Measurements from ENCODE around the gene ARHGAP44.

Gene ARHGAP44

DNA sequence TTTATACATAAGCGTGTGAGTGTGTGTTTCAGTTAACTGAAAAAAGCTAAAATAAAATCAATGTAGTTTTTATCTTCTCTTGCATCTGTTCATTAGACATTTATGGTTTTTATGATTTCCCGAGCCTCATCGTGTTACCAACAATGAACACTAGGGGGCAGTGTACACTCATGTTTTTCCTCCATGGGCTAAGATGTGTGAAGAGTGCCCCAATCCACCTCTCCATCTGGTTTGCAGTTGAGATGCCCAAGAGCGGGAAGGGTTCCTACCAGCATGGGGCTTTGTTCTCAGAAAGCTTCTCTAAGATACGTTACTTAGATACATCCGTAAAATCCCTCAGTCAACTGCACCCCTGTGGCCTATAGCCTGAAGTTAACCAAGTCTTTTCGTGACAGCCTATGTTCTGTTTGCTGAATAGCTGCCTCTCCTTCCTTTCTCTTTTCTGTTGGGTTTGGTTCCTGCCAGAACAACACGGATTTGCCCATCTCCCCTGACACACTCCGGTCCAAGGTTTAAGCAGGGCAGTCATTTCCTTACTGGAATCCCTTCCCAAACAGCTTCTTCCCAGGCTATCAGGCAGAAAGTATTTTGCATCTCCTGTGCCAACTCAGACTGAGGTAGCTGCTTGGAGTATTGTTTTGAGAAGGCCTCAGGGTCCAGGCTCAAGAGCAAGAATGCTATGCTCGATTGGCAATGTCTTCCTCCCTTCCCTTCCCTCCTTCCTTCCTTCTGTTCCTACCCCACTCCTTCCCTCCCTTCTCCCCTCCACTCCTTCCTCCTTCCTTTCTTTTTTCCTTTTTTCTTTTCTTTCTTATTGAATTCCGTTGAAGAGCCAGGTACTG lies 241.4 kb downstream of the ARHGAP44 start:
- DNase-seq: peak; percentile 66

DNA sequence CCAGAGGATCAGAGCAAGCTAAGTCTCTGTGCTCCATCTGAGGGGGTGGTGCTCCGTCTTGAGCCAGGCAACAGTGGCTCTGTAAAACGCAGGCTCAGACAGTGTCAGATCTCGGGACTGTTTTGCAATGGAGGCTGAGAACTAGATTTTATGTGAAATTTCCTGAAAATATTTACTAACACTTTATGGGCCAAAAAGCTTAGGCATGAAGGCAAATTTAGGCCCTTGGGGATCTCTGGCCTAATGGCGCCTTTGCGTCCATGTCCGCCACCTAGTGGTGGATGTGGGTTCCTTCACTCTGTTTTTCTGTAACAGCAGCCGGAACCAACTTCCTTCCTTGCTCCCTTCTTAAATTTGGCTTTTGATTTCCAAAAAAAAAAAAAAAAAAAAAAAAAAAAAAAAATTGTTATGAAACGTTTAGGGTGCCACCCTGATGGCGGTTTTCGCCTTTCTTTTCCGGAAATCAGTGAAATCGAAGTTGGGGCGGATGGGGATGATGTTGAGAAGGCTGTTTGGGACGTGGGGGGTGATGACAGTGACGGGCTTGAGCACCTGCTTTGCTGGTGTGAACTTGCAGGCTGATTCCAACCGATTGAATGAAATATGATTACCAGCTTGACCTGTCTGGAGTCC lies 242.5 kb downstream of the ARHGAP44 start:
- peak; percentile 62 for DNase-seq

DNA sequence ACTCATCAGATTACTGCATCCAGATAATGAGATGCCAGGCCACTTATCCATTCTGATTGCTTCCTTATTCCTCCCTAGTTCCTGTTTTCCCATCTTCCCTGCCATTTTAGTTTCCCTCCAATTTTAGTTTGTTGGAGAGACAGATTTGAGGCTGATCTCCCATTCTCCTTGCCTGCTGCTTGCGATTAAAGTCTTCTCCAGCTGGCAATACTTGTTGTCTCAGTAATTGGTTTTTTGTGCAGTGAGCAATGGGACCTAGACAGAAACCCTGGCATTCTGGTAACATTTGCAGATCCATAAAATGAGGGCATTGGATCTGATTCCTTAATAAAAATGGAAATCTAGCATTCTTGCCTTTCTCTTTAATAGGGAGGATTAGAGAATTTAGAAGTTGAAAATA lies 246.1 kb downstream of the ARHGAP44 start:
- DNase-seq: no peak

DNA sequence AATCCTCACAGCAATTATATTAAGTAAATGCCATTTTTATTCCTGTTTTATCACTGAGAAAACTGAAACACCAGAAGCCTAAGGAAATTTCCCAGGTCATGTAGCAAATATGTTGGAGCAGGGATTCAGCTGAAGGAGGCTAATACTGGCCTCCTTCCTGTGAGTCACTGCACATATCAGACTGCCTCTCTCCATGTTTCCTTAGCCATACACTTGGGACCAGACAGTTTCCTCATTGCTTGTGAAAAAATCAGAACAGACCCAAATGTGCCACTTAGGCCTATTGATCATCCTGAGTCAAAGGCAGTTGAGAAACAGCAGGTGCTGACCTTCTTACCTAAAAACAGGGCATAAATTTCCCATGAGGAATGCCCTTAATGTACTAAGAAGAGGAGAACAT lies 247.5 kb downstream of the ARHGAP44 start:
- no peak for DNase-seq

DNA sequence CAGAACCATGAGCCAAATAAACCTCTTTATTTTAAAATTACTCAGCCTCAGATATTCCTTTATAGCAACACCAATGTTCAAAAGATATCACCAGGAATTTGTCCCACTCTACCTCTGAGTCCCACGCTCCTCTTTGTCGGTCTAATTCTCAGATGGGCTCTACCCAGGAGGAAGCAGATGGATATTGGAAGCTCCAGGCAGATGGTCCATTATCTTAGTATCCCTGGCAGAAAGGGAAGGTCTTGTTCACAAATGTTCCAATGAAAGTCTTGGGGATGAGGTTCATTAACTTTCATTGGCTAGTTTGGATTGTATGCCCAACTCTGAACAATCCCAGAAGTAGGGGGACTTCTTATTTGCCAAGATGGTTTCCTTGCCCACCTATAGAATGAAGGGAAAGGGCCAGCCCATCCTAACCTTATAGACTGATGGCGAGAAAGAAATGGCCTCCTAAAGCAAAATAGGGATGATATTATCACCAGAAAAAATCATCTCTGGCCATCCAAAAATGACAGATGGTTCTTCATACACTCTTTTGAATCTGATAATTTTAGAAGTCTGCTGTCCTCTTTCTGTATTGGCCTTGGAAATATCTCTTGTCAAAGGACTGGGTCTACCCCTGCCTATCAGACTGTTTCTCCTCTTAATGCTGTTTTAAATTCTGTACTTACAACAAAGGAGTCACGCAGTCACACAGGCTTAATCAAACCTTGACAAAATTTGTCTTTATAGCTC lies 249.8 kb downstream of the ARHGAP44 start:
- no peak for DNase-seq
